BJ (cell line): ENCODE results near the gene SH3BP2. TPM values are rescaled to one million over a fixed set of nuclear protein-coding genes. Genes with fewer than 3 reads are reported as not detected.

Experiments
- CTCF ChIA-PET: fragments of 350-600 bp; formaldehyde crosslinking; extraction: SDS; loops from one replicate; lab custom pipeline; 2021; ENCODE audit warnings: antibody characterized with exemption, inconsistent platforms; lab: Yijun Ruan, JAX
- POLR2A ChIA-PET: fragments of 300-600 bp; sonication (Branson Sonifier 250); formaldehyde crosslinking; extraction: SDS; loops from one replicate; lab custom pipeline; 2021; ENCODE audit warnings: antibody characterized with exemption; lab: Charles Lee
- DNase-seq: peaks from one replicate; pipeline ENCODE4 v3.0.0-alpha.2; 2011; ENCODE audit warnings: low read depth
- H3K27me3 ChIP-seq: 2 replicates; pipeline ENCODE4 v1.6.0; 2011; ENCODE audit warnings: low read length; ENCODE audit not compliant: control insufficient read depth, insufficient read depth
- H3K36me3 ChIP-seq: 2 replicates; pipeline ENCODE4 v1.5.1; 2011; ENCODE audit warnings: low read length; ENCODE audit not compliant: control insufficient read depth, insufficient read depth
- H3K4me3 ChIP-seq: 2 replicates; pipeline ENCODE4 v1.5.1; 2011; ENCODE audit warnings: low read depth, mild to moderate bottlenecking, control low read depth, low read length
- polyA plus RNA-seq: library from polyadenylated mRNA; depleted of rRNA; stranded (reverse); fragments of >200 nt; gene quantifications from 2 replicates; pipeline ENCODE4 v1.2.3, GENCODE V29; 2011
- TF ChIP-seq, protein P1 (sequence below): IDR thresholded peaks from 2 replicates; pipeline ENCODE4 v1.5.1; 2011; ENCODE audit warnings: low read depth, mild to moderate bottlenecking, control low read depth, inconsistent platforms, low read length, moderate library complexity; ENCODE audit not compliant: insufficient read depth

The SH3BP2 gene
- polyA plus RNA-seq, 1 experiment, result 42.2 TPM

DNA sequence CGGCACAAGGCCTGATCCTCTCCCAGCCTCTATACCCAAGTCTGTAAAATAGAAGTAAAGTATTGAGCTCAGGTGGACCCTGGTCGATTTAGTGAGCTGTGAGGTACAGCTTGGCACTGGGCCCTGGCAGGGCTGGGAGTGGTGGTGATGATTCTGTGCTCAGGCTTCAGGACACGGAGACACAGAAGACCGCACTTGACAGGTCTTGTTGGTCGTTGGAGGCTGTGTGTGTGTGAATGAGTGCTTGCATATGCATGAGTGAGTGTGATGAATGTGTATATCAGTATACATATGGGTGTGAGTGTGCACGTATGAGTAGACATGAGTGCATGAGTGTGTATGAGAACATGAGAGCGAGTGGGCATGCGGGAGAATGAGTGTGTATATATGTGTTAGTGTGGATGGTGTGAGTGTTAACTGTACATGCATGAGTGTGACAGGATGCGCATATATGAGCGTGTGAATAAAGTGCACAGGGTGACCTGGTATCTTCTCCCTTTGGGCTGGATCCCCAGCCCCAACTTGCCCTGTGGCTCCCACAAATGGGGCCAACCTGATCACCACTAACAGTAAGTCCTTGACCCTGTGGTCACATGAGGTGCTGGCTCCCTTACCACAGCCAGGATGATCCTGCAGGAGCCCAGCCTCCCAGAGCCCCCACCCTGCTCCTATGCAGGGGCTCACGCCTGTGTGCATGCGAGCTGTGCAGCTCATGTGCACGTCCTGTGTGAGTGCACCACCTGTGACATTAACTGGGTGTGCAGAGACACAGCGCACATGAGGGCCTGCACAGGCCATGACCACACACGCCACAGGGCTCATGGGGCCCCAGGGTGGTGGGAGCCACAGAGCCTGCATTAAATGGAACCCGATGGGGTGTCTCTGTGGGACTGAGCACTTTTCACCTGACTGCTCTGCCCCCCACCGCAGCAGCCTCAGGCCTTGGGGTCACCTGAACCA is 20.8 kb downstream of the SH3BP2 start:
- Histone ChIP-seq H3K4me3 (no peak overlapping the region), H3K36me3 (peaks cover 23% of the 10 kb centered on the region), H3K27me3 (no peaks in the 10 kb centered on the region)
- CTCF ChIA-PET, result interaction anchor here (1.1 to 1.6 kb wide), 2 partner anchors 11 to 49 kb away, joined by 5 to 7 read pairs; no protein-coding TSS in a partner anchor
- no peak for DNase-seq
- POLR2A ChIA-PET, result no interaction called here
- TF ChIP-seq, protein P1, sequence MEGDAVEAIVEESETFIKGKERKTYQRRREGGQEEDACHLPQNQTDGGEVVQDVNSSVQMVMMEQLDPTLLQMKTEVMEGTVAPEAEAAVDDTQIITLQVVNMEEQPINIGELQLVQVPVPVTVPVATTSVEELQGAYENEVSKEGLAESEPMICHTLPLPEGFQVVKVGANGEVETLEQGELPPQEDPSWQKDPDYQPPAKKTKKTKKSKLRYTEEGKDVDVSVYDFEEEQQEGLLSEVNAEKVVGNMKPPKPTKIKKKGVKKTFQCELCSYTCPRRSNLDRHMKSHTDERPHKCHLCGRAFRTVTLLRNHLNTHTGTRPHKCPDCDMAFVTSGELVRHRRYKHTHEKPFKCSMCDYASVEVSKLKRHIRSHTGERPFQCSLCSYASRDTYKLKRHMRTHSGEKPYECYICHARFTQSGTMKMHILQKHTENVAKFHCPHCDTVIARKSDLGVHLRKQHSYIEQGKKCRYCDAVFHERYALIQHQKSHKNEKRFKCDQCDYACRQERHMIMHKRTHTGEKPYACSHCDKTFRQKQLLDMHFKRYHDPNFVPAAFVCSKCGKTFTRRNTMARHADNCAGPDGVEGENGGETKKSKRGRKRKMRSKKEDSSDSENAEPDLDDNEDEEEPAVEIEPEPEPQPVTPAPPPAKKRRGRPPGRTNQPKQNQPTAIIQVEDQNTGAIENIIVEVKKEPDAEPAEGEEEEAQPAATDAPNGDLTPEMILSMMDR, result no peak

DNA sequence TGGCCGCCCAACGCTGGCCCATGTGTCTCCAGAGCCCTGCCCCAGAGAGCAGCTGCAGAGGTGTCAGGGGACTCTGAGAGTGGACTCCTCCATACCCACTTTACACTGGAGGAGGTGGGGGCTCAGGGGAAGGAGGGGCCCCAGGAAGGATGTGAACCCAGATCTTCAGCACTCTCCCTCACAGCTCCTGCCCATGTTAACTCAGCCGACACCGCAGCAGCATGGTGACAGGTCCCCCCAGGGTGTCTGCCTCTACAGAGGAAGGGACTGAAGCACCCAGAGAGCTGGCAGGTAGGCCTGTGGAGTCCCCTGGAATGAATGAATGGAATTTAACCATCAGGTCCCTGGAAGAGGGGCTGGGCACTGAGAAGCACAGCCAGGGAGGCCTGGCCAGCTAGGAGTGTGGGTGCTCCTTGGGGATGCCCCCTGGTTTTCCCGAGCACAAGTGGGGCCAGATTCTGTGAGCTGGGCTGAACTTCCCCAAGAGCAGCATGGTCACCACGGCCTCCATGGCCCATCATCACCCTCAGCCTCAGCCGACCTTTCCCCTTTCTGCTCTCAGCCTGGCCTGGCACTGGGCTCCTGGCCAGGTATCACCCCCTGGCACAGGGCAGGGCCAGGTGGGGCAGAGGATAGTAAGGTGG is 21.9 kb downstream of the SH3BP2 start:
- ChIA-PET CTCF (interaction anchor here (0.5 kb wide), 1 partner anchor 420 kb away, joined by 3 read pairs; no protein-coding TSS in a partner anchor), POLR2A (no interaction called here)
- Histone ChIP-seq H3K4me3 (no peak overlapping the region), H3K27me3 (no peaks in the 10 kb centered on the region), H3K36me3 (peaks cover 21% of the 10 kb centered on the region)
- TF ChIP-seq, protein P1, result no peak
- DNase-seq, result no peak

DNA sequence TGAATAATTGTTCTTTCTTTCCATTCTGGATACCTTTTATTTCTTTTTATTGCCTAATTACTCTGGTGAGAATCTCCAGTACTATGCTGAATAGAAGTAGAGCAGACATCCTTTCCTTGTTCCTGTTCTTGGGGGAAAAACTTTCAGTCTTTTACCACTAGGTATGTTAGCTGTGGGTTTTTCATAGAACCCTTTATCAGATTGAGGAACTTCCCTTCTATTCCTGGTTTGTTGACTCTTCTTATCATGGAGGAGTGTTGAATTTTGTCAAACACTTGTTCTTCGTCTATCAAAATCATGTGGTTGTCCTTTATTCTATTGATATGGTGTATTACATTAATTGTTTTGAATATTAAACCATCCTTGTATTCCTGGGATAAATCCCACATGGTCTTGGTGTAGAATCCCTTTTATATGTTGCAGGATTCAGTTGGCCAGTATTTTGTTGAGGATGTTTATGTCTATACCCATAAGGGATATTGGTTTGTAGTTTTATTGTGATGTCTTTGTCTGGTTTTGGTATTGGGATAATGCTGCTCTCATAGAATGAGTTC is 23.6 kb downstream of the SH3BP2 start:
- H3K4me3 ChIP-seq, result no peak overlapping the region
- DNase-seq, result no peak
- TF ChIP-seq, protein P1, result no peak
- CTCF ChIA-PET, result no interaction called here
- no peaks in the 10 kb centered on the region for H3K27me3 ChIP-seq
- POLR2A ChIA-PET, result no interaction called here
- H3K36me3 ChIP-seq, result peaks cover 13% of the 10 kb centered on the region

DNA sequence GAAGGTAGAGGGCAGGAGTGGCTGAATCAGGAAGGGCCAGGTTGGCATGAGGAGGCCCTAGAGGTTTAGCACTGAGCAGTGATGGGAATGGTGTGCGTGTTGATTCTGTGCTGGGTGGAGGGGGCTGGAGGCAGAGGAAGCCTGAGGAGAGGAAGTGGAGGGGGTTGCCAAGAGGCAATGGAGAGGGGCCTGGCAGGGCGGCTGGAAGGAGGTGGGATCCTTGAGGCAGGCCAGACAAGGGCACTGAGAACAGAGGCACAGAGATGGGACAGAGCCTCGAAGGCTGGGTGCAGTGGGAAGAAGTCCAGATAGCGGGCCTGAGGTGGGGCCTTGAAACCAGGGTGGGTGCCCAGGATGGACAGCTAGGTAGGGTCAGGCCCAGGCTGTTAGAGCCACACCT is 24.3 kb downstream of the SH3BP2 start:
- TF ChIP-seq, protein P1, result no peak
- CTCF ChIA-PET, result no interaction called here
- Histone ChIP-seq H3K36me3 (peaks cover 13% of the 10 kb centered on the region), H3K4me3 (no peak overlapping the region), H3K27me3 (no peaks in the 10 kb centered on the region)
- DNase-seq, result no peak
- POLR2A ChIA-PET, result no interaction called here

DNA sequence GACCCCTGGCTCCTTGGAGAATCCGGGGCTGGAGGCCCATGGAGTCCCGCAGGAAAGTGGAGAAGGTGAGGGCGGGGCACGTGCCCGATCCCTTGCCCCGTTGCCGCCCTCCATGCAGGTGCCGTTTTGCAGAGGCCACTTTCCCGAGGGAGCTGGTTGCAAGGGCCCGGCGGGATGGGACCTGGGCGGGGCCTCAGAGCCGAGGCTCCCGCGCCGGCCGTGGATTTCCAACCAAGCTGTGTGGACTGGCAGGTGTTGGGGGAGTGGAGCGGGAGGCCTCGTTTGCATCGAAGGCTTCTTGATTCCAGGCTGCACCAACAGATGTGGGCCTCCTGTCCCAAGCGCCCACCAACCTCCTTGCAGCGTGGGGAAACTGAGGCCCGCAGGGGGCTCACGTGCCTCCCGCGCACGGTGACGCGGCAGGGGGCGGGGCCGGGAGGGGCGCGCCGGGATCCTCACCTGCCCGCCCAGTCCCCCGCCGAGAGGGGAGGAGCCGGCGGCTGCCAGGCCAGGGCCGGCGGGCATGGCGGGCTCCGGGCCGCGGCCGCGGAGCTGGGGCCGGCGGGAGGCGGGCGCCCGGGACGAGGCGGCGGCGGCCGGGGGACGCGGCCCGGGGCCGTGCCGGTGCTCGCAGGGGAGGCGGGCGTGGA is 24.9 kb downstream of the SH3BP2 start:
- peaks cover 17% of the 10 kb centered on the region for H3K36me3 ChIP-seq
- POLR2A ChIA-PET, result no interaction called here
- CTCF ChIA-PET, result interaction anchor here (0.6 to 1.4 kb wide), 2 partner anchors 35 to 55 kb away, joined by 3 read pairs; no protein-coding TSS in a partner anchor
- H3K4me3 ChIP-seq, result peak overlapping the region; percentile 47
- TF ChIP-seq, protein P1, result no peak
- H3K27me3 ChIP-seq, result no peaks in the 10 kb centered on the region
- no peak for DNase-seq
